Right forelimb (tissue), 1 donor: Measurements from ENCODE around the gene CD200R1L.

Source experiments
- DNase-seq: peaks from one replicate; pipeline ENCODE4 v3.0.0-alpha.2; 2018

CD200R1L gene

GRCh38 chr3:112817797-112818196 lies 28.9 kb downstream of the CD200R1L start:
- DNase-seq, result no peak

GRCh38 chr3:112817271-112817670 lies 29.4 kb downstream of the CD200R1L start:
- DNase-seq, result no peak

- DNase-seq, result no peak
Observed at GRCh38 chr3:112815981-112816380, 30.7 kb downstream of the CD200R1L start.

GRCh38 chr3:112814266-112814665 lies 32.4 kb downstream of the CD200R1L start:
- no peak for DNase-seq

- no peak for DNase-seq
Observed at GRCh38 chr3:112813723-112814171, 32.9 kb downstream of the CD200R1L start.

GRCh38 chr3:112813016-112813415 lies 33.6 kb downstream of the CD200R1L start:
- DNase-seq, result no peak

GRCh38 chr3:112811917-112812660 lies 34.6 kb downstream of the CD200R1L start:
- DNase-seq, result no peak

- peak; percentile 46 for DNase-seq
Observed at GRCh38 chr3:112811131-112811884, 35.4 kb downstream of the CD200R1L start.

- no peak for DNase-seq
Observed at GRCh38 chr3:112810561-112810960, 36.1 kb downstream of the CD200R1L start.

- DNase-seq, result no peak
Observed at GRCh38 chr3:112808136-112808535, 38.5 kb downstream of the CD200R1L start.

- no peak for DNase-seq
Observed at GRCh38 chr3:112807685-112808084, 39.0 kb downstream of the CD200R1L start.

GRCh38 chr3:112806903-112807302 lies 39.8 kb downstream of the CD200R1L start:
- DNase-seq, result no peak

GRCh38 chr3:112805126-112805525 lies 41.5 kb downstream of the CD200R1L start:
- no peak for DNase-seq

- DNase-seq, result no peak
Observed at GRCh38 chr3:112804021-112804420, 42.6 kb downstream of the CD200R1L start.

GRCh38 chr3:112803467-112803866 lies 43.2 kb downstream of the CD200R1L start:
- DNase-seq, result no peak

- no peak for DNase-seq
Observed at GRCh38 chr3:112802338-112802737, 44.3 kb downstream of the CD200R1L start.

- no peak for DNase-seq
Observed at GRCh38 chr3:112799946-112800345, 46.7 kb downstream of the CD200R1L start.

GRCh38 chr3:112794622-112795172 lies 52.0 kb downstream of the CD200R1L start:
- DNase-seq, result no peak

GRCh38 chr3:112793326-112794081 lies 53.2 kb downstream of the CD200R1L start:
- DNase-seq, result no peak

- DNase-seq, result no peak
Observed at GRCh38 chr3:112791736-112792135, 54.9 kb downstream of the CD200R1L start.

GRCh38 chr3:112789787-112790186 lies 56.9 kb downstream of the CD200R1L start:
- DNase-seq, result no peak

- DNase-seq, result no peak
Observed at GRCh38 chr3:112786881-112787579, 59.6 kb downstream of the CD200R1L start.
